Measurements from ENCODE around the gene TGM2. TPM values are rescaled to one million over a fixed set of nuclear protein-coding genes. Genes with fewer than 3 reads are reported as not detected.

The TGM2 gene
- total RNA-seq, 1 experiment from 2014 or later, result 113 TPM

- H3K9me3 ChIP-seq (ENCODE audit: control insufficient read depth, insufficient read depth, low read depth, low read length), result no peaks in the 10 kb centered on the region
- H3K36me3 ChIP-seq (ENCODE audit: control insufficient read depth, insufficient read depth, low read length), result no peaks in the 10 kb centered on the region
- in situ Hi-C loops (cut with HindIII; ENCODE audit: low pct_unique_long_range_greater_than_20kb, low sequenced_read_pairs), result no loop called here
- ATAC-seq (no peak), DNase-seq (ENCODE audit: low read depth, low spot score) (no peak)
- H3K27ac ChIP-seq (ENCODE audit: low read length), result peak overlapping the region; percentile 83
- ChIA-PET POLR2A (no interaction called here), CTCF (interaction anchor here (0.7 kb wide), 1 partner anchor 29 kb away, joined by 3 read pairs; no protein-coding TSS in a partner anchor)
- intact Hi-C loops (cut with micrococcal nuclease; ENCODE audit: unreplicated experiment), result no loop called here
- no TSS peak for BruUV-seq (replicated peaks)
- TF ChIP-seq TCF7L2 (IDR thresholded peaks at IDR 0.05; ENCODE audit: low read depth, low read length), result no peak
- no peak for TF ChIP-seq CTCF (IDR thresholded peaks at IDR 0.05)
- no peak for TF ChIP-seq REST (IDR thresholded peaks at IDR 0.05; ENCODE audit: insufficient read depth in 1 of 2, low read depth in 2 of 2, low read length in 1 of 2)
- TF ChIP-seq SIN3A (IDR thresholded peaks at IDR 0.05; ENCODE audit: borderline replicate concordance, insufficient read depth, low read depth, low read length), result no peak
- no peak for TF ChIP-seq POLR2AphosphoS5 (IDR thresholded peaks at IDR 0.05; ENCODE audit: low read depth, low read length)
- no peaks in the 10 kb centered on the region for H3K27me3 ChIP-seq (ENCODE audit: control insufficient read depth, insufficient read depth, low read length)
- H3K4me3 ChIP-seq (ENCODE audit: low read depth in 2 of 2, low read length in 2 of 2), result no peak overlapping the region
- peaks cover 41% of the 10 kb centered on the region for H3K4me1 ChIP-seq (ENCODE audit: control insufficient read depth, insufficient read depth, low read length)
Observed at GRCh38 chr20:38135271-38135650, 29.8 kb downstream of the TGM2 start.

DNA sequence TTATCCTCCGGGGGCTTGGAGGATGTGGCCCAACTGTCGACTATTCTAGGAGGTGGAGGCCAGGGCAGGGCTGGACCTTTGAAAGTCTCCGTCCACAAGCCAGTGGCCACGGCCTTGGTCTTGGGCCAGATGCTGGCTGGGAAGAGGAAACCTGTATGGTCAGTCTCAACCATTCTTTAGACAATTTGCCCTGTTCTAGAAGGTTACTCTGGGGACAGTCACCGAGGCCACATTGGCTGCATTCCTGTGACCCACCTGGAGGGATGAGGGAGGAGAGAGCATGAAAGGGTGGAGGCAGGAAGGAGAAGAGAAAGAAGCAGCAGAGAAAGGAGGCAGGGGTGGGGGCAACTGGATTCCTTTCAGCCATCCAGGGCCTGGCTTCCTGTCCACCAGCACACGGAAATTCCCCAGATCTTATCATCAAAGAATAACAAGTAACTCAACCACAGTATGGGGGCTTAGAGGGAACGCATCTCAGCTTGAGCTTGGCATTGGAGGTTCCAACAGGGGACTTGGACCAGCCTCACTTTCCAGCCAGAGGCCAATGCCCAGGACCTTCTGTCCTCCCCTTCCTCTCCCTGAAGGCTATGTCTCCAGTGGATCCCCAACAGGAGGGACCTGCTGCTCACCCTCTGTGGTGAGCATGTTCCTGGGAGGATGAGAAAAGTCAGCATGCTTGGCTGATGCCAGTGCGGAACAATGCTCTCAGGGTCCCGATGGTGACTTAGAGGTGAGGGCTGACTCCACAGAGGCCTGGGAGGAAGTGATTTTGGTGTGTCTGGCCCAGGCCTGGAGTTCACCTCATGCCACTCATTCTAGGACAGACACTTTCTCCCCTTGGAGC lies 30.4 kb downstream of the TGM2 start:
- Histone ChIP-seq H3K36me3 (ENCODE audit: control insufficient read depth, insufficient read depth, low read length) (no peaks in the 10 kb centered on the region), H3K27ac (ENCODE audit: low read length) (peak overlapping the region; percentile 83), H3K4me3 (ENCODE audit: low read depth in 2 of 2, low read length in 2 of 2) (no peak overlapping the region), H3K9me3 (ENCODE audit: control insufficient read depth, insufficient read depth, low read depth, low read length) (no peaks in the 10 kb centered on the region), H3K27me3 (ENCODE audit: control insufficient read depth, insufficient read depth, low read length) (no peaks in the 10 kb centered on the region), H3K4me1 (ENCODE audit: control insufficient read depth, insufficient read depth, low read length) (peaks cover 35% of the 10 kb centered on the region)
- no TSS peak for BruUV-seq (replicated peaks)
- ATAC-seq (peak; percentile 66), DNase-seq (ENCODE audit: low read depth, low spot score) (no peak)
- ChIA-PET POLR2A (no interaction called here), CTCF (no interaction called here)
- TF ChIP-seq TCF7L2 (IDR thresholded peaks at IDR 0.05; ENCODE audit: low read depth, low read length) (peak; percentile 78), REST (IDR thresholded peaks at IDR 0.05; ENCODE audit: insufficient read depth in 1 of 2, low read depth in 2 of 2, low read length in 1 of 2) (no peak)
- intact Hi-C loops (cut with micrococcal nuclease; ENCODE audit: unreplicated experiment), result no loop called here
- in situ Hi-C loops (cut with HindIII; ENCODE audit: low pct_unique_long_range_greater_than_20kb, low sequenced_read_pairs), result no loop called here
